Myocyte (in vitro differentiated cells): ENCODE measurements around the gene JMJD6. TPM values are rescaled to one million over a fixed set of nuclear protein-coding genes. Genes with fewer than 3 reads are reported as not detected.

Experiments
- microRNA counts: library from miRNA; unstranded; fragments of <30 nt; microRNA quantifications from one replicate; lab custom pipeline; 2016
- microRNA-seq: library from miRNA; unstranded; fragments of <30 nt; microRNA quantifications from one replicate; pipeline ENCODE4, GENCODE V29; 2016
- total RNA-seq: library from RNA; depleted of rRNA; stranded (reverse); fragments of >200 nt; gene quantifications from 2 replicates; pipeline ENCODE4 v1.2.3, GENCODE V29; 2014

JMJD6 gene
- total RNA-seq, 1 donor from 2014 or later = 33.8 TPM

MicroRNAs encoded within 50 kb of the gene (microRNA counts, 767-probe panel; counts per million panel counts)
- microRNA hsa-miR-636 (lab: Ali Mortazavi, UCI) = not detected

Small RNA genes lying within 50 kb of the gene (microRNA-seq; reads per million reads assigned to microRNA genes)
- 0.48 reads per million for gene MIR636

Other genes with a start within 250 kb of the JMJD6 start
- gene RHBDF2, start 225.2 kb downstream of the JMJD6 start, total RNA-seq = 6.5 and 7.5 TPM in 2 replicates
- 3.2 and 7.7 TPM in 2 replicates for gene CYGB, start 188.9 kb downstream of the JMJD6 start, total RNA-seq
- not detected in 2 replicates for gene PRCD, start 186.6 kb downstream of the JMJD6 start, total RNA-seq
- gene ST6GALNAC2, start 140.7 kb downstream of the JMJD6 start, total RNA-seq = 0.78 and 0.91 TPM in 2 replicates
- 0.21 TPM in 1 of 2 replicates, not detected in the other for gene ST6GALNAC1, start 82.8 kb downstream of the JMJD6 start, total RNA-seq
- gene MXRA7, start 15.6 kb downstream of the JMJD6 start, total RNA-seq = 716 and 760 TPM in 2 replicates
- 34.8 and 35.8 TPM in 2 replicates for gene METTL23, start 233 bp upstream of the JMJD6 start, total RNA-seq
- 154 and 180 TPM in 2 replicates for gene SRSF2, start 10.7 kb upstream of the JMJD6 start, total RNA-seq
- gene MFSD11, start 11.5 kb upstream of the JMJD6 start, total RNA-seq = 44.1 and 47.2 TPM in 2 replicates
- gene MGAT5B, start 141.8 kb upstream of the JMJD6 start, total RNA-seq = 0.11 TPM in 1 of 2 replicates, not detected in the other